Kidney (tissue), 14 donors: ENCODE results near the gene SCAPER. TPM values are rescaled to one million over a fixed set of nuclear protein-coding genes. Genes with fewer than 3 reads are reported as not detected.

Source experiments
- DNase-seq, 5 donors: peaks; one replicate each; pipeline ENCODE4 v3.0.0-alpha.2; 2013 to 2020
- FAIRE-seq: peaks from 2 replicates; lab custom pipeline; 2012; peaks lifted over from hg19 to GRCh38; lab: Jason Lieb, UNC
- H3K27ac ChIP-seq, 2 donors: one replicate each; pipeline ENCODE4 v1.7.0; 2013; ENCODE audit warnings: low read depth in 2 of 2, low read length in 2 of 2, inconsistent platforms in 1 of 2
- H3K27me3 ChIP-seq: one replicate; pipeline ENCODE4 v1.7.1; 2013; ENCODE audit warnings: low read length, inconsistent platforms; ENCODE audit not compliant: control insufficient read depth, insufficient read depth
- H3K36me3 ChIP-seq, 3 donors: one replicate each; pipeline versions ENCODE4 v1.7.0 to v1.7.1; 2013; ENCODE audit warnings: low read length in 3 of 3, control low read depth in 1 of 3, inconsistent platforms in 1 of 3; ENCODE audit not compliant: insufficient read depth in 3 of 3, control insufficient read depth in 2 of 3
- H3K4me1 ChIP-seq, 3 donors: one replicate each; pipeline versions ENCODE4 v1.7.0 to v1.7.1; 2013; ENCODE audit warnings: low read length in 3 of 3, inconsistent platforms in 1 of 3, low read depth in 1 of 3; ENCODE audit not compliant: control insufficient read depth in 2 of 3, insufficient read depth in 2 of 3
- H3K4me3 ChIP-seq, 3 donors: one replicate each; pipeline versions ENCODE4 v1.7.0 to v1.8.1; 2013; ENCODE audit warnings: low read length in 3 of 3, control low read depth in 1 of 3, inconsistent platforms in 1 of 3
- H3K9ac ChIP-seq, 3 donors: one replicate each; pipeline versions ENCODE4 v1.7.0 to v1.7.1; 2013; ENCODE audit warnings: low read length in 3 of 3, control low read depth in 1 of 3, inconsistent platforms in 1 of 3
- H3K9me3 ChIP-seq, 3 donors: one replicate each; pipeline versions ENCODE4 v1.7.0 to v1.7.1; 2013; ENCODE audit warnings: low read length in 3 of 3, control low read depth in 1 of 3, inconsistent platforms in 1 of 3; ENCODE audit not compliant: control insufficient read depth in 2 of 3, insufficient read depth in 1 of 3
- CTCF ChIP-seq: IDR thresholded peaks from 3 replicates; pipeline ENCODE4 v1.5.1; 2012; ENCODE audit warnings: mild to moderate bottlenecking, moderate library complexity, borderline replicate concordance; ENCODE audit not compliant: insufficient read depth; ENCODE audit errors: extremely low read depth
- intact Hi-C: fragments of 100-400 bp; cut with DNase I; formaldehyde crosslinking; loops from one replicate; pipeline ENCODE4 v1.11.1; 2022
- polyA plus RNA-seq: library from polyadenylated mRNA; stranded (reverse); fragments of 350-450 nt; fragmentation: Illumina TruSeq; extraction: RNeasy Lipid Tissue Mini Kit (QIAGEN cat#74804); gene quantifications from one replicate; pipeline ENCODE4 v1.2.3, GENCODE V29; 2014; ENCODE audit warnings: low read depth, low replicate concordance; ENCODE audit not compliant: insufficient read depth
- total RNA-seq: library from RNA; stranded (reverse); fragmentation: NEBNext Ultra II Directional; extraction: Animal tissue kit (Norgen Biotek cat#: 25700); gene quantifications from one replicate; pipeline ENCODE4 v1.2.1, GENCODE V29; 2021
- donor health status: control.
- donor health status: control.
- donor health status: control.
- donor health status: control.
- donor health status: control.
- donor health status: DM: yes; HTN: yes; CAD: no.
- donor health status: Normal renal cell carcinoma (clear cell type).

The SCAPER gene
- total and polyA plus RNA-seq, 2 donors from 2014 or later, result 11.6 to 39.4 TPM

- H3K27ac ChIP-seq, result no peak overlapping the region
- no peaks in the 10 kb centered on the region for H3K27me3 ChIP-seq
- no peaks in the 10 kb centered on the region for H3K9me3 ChIP-seq
- no peak overlapping the region for H3K9ac ChIP-seq
- no peaks in the 10 kb centered on the region for H3K4me1 ChIP-seq
- no peak for TF ChIP-seq CTCF
- DNase-seq, result no peak
- intact Hi-C loops, result no loop called here
- peaks cover 0 to 3% (median 0%) of the 10 kb centered on the region in 3 donors for H3K36me3 ChIP-seq
- H3K4me3 ChIP-seq, result no peak overlapping the region
- FAIRE-seq, result no peak
These were observed 112.0 kb downstream of the SCAPER start for GRCh38 chr15:76793162-76793561.

- no peak for FAIRE-seq
- Histone ChIP-seq H3K4me1 (no peaks in the 10 kb centered on the region), H3K9me3 (no peaks in the 10 kb centered on the region), H3K9ac (no peak overlapping the region), H3K36me3 (peaks cover 0 to 3% (median 0%) of the 10 kb centered on the region in 3 donors), H3K4me3 (no peak overlapping the region), H3K27me3 (no peaks in the 10 kb centered on the region), H3K27ac (no peak overlapping the region)
- no peak for DNase-seq
- intact Hi-C loops, result no loop called here
- no peak for TF ChIP-seq CTCF
These were observed 113.6 kb downstream of the SCAPER start for GRCh38 chr15:76791511-76791910.

GRCh38 chr15:76787273-76787672 is 117.9 kb downstream of the SCAPER start:
- H3K36me3 ChIP-seq, result peaks cover 0 to 3% (median 0%) of the 10 kb centered on the region in 3 donors
- DNase-seq, result no peak
- H3K4me3 ChIP-seq, result no peak overlapping the region
- H3K4me1 ChIP-seq, result no peaks in the 10 kb centered on the region
- no peaks in the 10 kb centered on the region for H3K9me3 ChIP-seq
- TF ChIP-seq CTCF, result no peak
- FAIRE-seq, result no peak
- intact Hi-C loops, result no loop called here
- no peak overlapping the region for H3K9ac ChIP-seq
- H3K27ac ChIP-seq, result no peak overlapping the region
- no peaks in the 10 kb centered on the region for H3K27me3 ChIP-seq

GRCh38 chr15:76776969-76777368 is 128.2 kb downstream of the SCAPER start:
- Histone ChIP-seq H3K36me3 (peaks cover 0 to 8% (median 2%) of the 10 kb centered on the region in 3 donors), H3K4me3 (no peak overlapping the region), H3K9ac (no peak overlapping the region), H3K27ac (no peak overlapping the region), H3K4me1 (no peaks in the 10 kb centered on the region), H3K9me3 (no peaks in the 10 kb centered on the region), H3K27me3 (no peaks in the 10 kb centered on the region)
- intact Hi-C loops, result no loop called here
- FAIRE-seq (no peak), DNase-seq (peak in 1 of 5 donors; percentile 3)
- TF ChIP-seq CTCF, result no peak
